Effector CD4-positive, alpha-beta T cell (primary cell): ENCODE data around the gene C12orf43.

ENCODE experiments used
- DNase-seq: peaks from one replicate; pipeline ENCODE4 v3.0.0-alpha.2; 2020

The C12orf43 gene

GRCh38 chr12:120997448-120997847 lies 18.8 kb downstream of the C12orf43 start:
- DNase-seq: no peak

- DNase-seq: no peak
These were observed 20.0 kb downstream of the C12orf43 start for GRCh38 chr12:120996133-120996746.

- no peak for DNase-seq
These were observed 21.5 kb downstream of the C12orf43 start for GRCh38 chr12:120994589-120995337.

GRCh38 chr12:120994059-120994458 lies 22.2 kb downstream of the C12orf43 start:
- DNase-seq: no peak

- no peak for DNase-seq
These were observed 22.8 kb downstream of the C12orf43 start for GRCh38 chr12:120993496-120993895.

- no peak for DNase-seq
These were observed 23.3 kb downstream of the C12orf43 start for GRCh38 chr12:120992989-120993388.

- no peak for DNase-seq
These were observed 24.3 kb downstream of the C12orf43 start for GRCh38 chr12:120991965-120992364.

GRCh38 chr12:120990487-120991055 lies 25.7 kb downstream of the C12orf43 start:
- DNase-seq: no peak

- no peak for DNase-seq
These were observed 26.6 kb downstream of the C12orf43 start for GRCh38 chr12:120989687-120990086.

- DNase-seq: no peak
These were observed 27.6 kb downstream of the C12orf43 start for GRCh38 chr12:120988658-120989057.

GRCh38 chr12:120988234-120988633 lies 28.1 kb downstream of the C12orf43 start:
- no peak for DNase-seq

GRCh38 chr12:120984351-120984898 lies 31.9 kb downstream of the C12orf43 start:
- no peak for DNase-seq

- DNase-seq: no peak
These were observed 32.5 kb downstream of the C12orf43 start for GRCh38 chr12:120983759-120984158.

- DNase-seq: no peak
These were observed 33.6 kb downstream of the C12orf43 start for GRCh38 chr12:120982659-120983058.

GRCh38 chr12:120981407-120981941 lies 34.8 kb downstream of the C12orf43 start:
- no peak for DNase-seq

- DNase-seq: no peak
These were observed 35.4 kb downstream of the C12orf43 start for GRCh38 chr12:120980800-120981368.

- no peak for DNase-seq
These were observed 36.2 kb downstream of the C12orf43 start for GRCh38 chr12:120979862-120980696.

- no peak for DNase-seq
These were observed 36.9 kb downstream of the C12orf43 start for GRCh38 chr12:120979220-120979861.

- DNase-seq: no peak
These were observed 37.7 kb downstream of the C12orf43 start, which contains the start of gene HNF1A for GRCh38 chr12:120978296-120979219. TSS of gene HNF1A (plus strand) at chr12:120978543. CDS start at chr12:120978769, 226 bp downstream.

- no peak for DNase-seq
These were observed 38.6 kb downstream of the C12orf43 start for GRCh38 chr12:120977531-120978295.
